ENCODE measurements around the gene RAB1A. TPM values are rescaled to one million over a fixed set of nuclear protein-coding genes. Genes with fewer than 3 reads are reported as not detected.

Gene RAB1A
- total and polyA plus RNA-seq, 2 of the 13 experiments (the other 11 are each of a cell fraction or from before 2014, with no cell fraction given), result 206 to 226 TPM

- TF ChIP-seq, protein P1, sequence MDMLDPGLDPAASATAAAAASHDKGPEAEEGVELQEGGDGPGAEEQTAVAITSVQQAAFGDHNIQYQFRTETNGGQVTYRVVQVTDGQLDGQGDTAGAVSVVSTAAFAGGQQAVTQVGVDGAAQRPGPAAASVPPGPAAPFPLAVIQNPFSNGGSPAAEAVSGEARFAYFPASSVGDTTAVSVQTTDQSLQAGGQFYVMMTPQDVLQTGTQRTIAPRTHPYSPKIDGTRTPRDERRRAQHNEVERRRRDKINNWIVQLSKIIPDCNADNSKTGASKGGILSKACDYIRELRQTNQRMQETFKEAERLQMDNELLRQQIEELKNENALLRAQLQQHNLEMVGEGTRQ (IDR thresholded peaks at IDR 0.05; ENCODE audit: low read depth, low read length), result no peak
- TF ChIP-seq, protein P1 (CRISPR knock-in tag; IDR thresholded peaks at IDR 0.05; ENCODE audit: borderline replicate concordance), result peak; percentile 33; the same call in 1 of the 2 replicates
- TF ChIP-seq GATAD1 (CRISPR knock-in tag; IDR thresholded peaks at IDR 0.05), result peak; percentile 83
- TF ChIP-seq, protein P2, sequence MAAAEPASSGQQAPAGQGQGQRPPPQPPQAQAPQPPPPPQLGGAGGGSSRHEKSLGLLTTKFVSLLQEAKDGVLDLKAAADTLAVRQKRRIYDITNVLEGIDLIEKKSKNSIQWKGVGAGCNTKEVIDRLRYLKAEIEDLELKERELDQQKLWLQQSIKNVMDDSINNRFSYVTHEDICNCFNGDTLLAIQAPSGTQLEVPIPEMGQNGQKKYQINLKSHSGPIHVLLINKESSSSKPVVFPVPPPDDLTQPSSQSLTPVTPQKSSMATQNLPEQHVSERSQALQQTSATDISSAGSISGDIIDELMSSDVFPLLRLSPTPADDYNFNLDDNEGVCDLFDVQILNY (CRISPR knock-in tag; conservative IDR thresholded peaks at IDR 0.05), result peak; percentile 91
- TF ChIP-seq KMT2A (CRISPR knock-in tag; IDR thresholded peaks at IDR 0.05), result peak; percentile 60; the same call in 1 of the 2 replicates
- TF ChIP-seq SRSF4 (IDR thresholded peaks at IDR 0.05; ENCODE audit: low read depth, low read length, poor library complexity, severe bottlenecking), result no peak
- peak; percentile 61; the same call in 1 of the 2 replicates for TF ChIP-seq ZNF780A (CRISPR knock-in tag; IDR thresholded peaks at IDR 0.05)
- TF ChIP-seq, protein P3, sequence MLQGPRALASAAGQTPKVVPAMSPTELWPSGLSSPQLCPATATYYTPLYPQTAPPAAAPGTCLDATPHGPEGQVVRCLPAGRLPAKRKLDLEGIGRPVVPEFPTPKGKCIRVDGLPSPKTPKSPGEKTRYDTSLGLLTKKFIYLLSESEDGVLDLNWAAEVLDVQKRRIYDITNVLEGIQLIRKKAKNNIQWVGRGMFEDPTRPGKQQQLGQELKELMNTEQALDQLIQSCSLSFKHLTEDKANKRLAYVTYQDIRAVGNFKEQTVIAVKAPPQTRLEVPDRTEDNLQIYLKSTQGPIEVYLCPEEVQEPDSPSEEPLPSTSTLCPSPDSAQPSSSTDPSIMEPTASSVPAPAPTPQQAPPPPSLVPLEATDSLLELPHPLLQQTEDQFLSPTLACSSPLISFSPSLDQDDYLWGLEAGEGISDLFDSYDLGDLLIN (CRISPR knock-in tag; IDR thresholded peaks at IDR 0.05; ENCODE audit: borderline replicate concordance), result no peak
- TF ChIP-seq, protein P4, sequence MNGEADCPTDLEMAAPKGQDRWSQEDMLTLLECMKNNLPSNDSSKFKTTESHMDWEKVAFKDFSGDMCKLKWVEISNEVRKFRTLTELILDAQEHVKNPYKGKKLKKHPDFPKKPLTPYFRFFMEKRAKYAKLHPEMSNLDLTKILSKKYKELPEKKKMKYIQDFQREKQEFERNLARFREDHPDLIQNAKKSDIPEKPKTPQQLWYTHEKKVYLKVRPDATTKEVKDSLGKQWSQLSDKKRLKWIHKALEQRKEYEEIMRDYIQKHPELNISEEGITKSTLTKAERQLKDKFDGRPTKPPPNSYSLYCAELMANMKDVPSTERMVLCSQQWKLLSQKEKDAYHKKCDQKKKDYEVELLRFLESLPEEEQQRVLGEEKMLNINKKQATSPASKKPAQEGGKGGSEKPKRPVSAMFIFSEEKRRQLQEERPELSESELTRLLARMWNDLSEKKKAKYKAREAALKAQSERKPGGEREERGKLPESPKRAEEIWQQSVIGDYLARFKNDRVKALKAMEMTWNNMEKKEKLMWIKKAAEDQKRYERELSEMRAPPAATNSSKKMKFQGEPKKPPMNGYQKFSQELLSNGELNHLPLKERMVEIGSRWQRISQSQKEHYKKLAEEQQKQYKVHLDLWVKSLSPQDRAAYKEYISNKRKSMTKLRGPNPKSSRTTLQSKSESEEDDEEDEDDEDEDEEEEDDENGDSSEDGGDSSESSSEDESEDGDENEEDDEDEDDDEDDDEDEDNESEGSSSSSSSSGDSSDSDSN (CRISPR knock-in tag; IDR thresholded peaks at IDR 0.05), result peak; percentile 59; the same call in 1 of the 2 replicates
- TF ChIP-seq, protein P5, sequence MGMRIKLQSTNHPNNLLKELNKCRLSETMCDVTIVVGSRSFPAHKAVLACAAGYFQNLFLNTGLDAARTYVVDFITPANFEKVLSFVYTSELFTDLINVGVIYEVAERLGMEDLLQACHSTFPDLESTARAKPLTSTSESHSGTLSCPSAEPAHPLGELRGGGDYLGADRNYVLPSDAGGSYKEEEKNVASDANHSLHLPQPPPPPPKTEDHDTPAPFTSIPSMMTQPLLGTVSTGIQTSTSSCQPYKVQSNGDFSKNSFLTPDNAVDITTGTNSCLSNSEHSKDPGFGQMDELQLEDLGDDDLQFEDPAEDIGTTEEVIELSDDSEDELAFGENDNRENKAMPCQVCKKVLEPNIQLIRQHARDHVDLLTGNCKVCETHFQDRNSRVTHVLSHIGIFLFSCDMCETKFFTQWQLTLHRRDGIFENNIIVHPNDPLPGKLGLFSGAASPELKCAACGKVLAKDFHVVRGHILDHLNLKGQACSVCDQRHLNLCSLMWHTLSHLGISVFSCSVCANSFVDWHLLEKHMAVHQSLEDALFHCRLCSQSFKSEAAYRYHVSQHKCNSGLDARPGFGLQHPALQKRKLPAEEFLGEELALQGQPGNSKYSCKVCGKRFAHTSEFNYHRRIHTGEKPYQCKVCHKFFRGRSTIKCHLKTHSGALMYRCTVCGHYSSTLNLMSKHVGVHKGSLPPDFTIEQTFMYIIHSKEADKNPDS (CRISPR knock-in tag; IDR thresholded peaks at IDR 0.05), result no peak
Observed at GRCh38 chr2:65129826-65130663, at the start of gene RAB1A (continued).
